Measurements from ENCODE around the gene OSMR.

OSMR gene

DNA sequence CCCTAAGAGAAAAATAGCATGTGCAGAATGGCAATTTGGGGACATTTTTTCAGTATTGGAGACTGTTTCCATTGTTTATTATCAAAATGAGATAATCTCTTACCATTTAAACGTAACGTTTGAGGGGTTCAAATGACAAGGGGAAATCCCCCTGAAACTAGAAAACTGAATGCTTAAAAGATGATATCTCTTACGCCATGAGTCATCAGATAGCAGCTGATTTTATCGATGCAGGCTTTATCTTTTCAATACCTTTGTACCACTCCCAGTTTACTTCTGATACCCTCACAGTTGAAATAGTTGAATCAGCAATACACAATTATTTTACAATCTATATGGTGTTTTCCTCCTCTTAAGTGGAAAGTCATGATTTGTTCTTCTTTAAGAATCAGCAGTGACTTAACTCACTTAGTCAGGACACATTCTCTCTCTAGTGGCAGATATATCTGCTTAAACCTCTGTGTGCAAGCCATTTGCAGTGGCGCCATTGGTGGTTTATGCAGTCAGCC is 29.2 kb downstream of the OSMR start:
- DNase-seq, result no peak

GRCh38 chr5:38878391-38879077 is 32.7 kb downstream of the OSMR start:
- DNase-seq, result no peak

- no peak for DNase-seq
Measured at GRCh38 chr5:38879078-38879460, 33.3 kb downstream of the OSMR start.

DNA sequence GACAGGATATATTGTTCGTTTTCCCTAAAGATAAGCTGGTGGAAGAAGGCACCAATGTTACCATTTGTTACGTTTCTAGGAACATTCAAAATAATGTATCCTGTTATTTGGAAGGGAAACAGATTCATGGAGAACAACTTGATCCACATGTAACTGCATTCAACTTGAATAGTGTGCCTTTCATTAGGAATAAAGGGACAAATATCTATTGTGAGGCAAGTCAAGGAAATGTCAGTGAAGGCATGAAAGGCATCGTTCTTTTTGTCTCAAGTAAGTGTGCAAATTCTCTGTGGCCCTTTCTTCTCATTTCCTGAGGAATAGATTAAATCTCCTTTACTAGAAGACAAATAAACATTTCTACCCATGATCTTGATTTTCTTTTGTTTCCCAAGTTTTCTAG is 38.0 kb downstream of the OSMR start:
- DNase-seq, result no peak

DNA sequence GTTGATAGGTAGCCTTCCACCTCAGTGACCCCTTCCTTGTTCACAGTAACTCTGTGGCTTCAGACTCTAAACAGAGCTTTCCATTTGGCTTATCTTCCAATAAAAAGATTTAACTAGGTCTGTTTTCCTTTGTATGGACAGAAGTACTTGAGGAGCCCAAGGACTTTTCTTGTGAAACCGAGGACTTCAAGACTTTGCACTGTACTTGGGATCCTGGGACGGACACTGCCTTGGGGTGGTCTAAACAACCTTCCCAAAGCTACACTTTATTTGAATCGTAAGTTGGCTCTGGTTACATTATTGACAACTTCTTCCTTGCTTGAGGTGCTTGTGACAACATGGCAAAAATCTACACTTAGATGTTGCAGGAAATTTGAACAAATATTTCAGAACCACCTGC is 39.4 kb downstream of the OSMR start:
- no peak for DNase-seq

DNA sequence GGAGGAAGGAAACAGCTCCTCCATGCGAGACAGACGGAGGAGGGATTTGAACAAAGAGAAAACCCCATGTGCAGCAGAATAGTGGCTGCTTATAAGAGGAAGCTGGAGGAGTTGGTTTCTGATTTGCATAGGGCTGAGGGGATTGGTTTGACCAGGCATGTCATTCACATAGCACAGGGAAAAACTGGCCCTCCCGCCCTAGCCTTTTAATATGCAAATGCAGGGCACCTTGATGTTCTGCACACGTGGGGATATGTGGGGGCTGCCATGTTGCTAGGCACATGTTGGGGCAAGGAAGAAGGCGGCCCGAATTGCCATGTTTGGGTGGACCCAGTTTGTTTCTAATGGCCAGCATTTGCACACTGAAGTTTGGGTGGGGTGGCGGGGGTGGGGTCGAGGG is 42.2 kb downstream of the OSMR start:
- DNase-seq, result no peak

DNA sequence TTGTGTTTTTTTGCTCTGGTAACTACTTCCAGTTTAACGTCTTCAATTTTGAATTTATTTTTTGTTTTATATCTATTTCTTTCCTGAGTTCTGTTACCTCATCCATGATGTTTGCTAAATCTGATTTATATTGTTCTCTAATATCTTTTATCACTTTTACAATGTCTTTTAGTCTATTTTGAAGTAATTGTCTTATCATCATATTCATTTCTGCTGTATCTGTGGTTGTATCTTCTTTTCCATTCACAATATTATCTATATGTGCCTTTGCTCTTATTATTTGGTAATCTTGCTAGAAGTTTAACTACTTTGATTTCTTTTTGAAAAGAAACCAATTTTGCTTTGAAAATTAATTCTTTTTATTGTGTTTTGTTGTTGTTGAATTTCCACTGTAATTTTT is 43.6 kb downstream of the OSMR start:
- DNase-seq, result no peak

GRCh38 chr5:38891563-38891962 is 45.8 kb downstream of the OSMR start:
- DNase-seq, result no peak

DNA sequence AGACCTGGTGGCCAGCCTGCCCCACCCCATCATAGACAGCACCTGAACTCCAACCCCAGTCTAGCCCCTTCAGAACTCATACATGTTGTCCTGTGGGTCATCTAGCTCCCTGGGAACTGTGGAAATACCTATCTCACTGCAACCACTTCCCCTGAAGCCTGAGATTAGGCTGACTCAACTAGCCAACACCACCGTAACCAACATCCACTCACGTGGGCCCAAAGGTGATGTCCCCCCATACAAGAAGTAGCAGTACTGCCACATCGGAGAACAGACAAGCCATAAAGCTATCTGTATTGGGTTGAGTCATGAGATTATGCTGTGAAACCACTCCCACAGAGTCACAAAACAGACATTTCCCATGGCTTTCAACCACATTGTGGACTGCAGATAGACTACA is 46.6 kb downstream of the OSMR start:
- DNase-seq, result no peak

GRCh38 chr5:38896760-38897159 is 50.9 kb downstream of the OSMR start:
- no peak for DNase-seq

- no peak for DNase-seq
Measured at GRCh38 chr5:38899936-38900335, 54.1 kb downstream of the OSMR start.

- no peak for DNase-seq
Measured at GRCh38 chr5:38905516-38905915, 59.7 kb downstream of the OSMR start.

GRCh38 chr5:38906503-38906902 is 60.7 kb downstream of the OSMR start:
- DNase-seq, result no peak

- no peak for DNase-seq
Measured at GRCh38 chr5:38911933-38912332, 66.1 kb downstream of the OSMR start.

GRCh38 chr5:38913714-38914113 is 67.9 kb downstream of the OSMR start:
- DNase-seq, result no peak

GRCh38 chr5:38916802-38917201 is 71.0 kb downstream of the OSMR start:
- DNase-seq, result no peak

- no peak for DNase-seq
Measured at GRCh38 chr5:38921174-38921573, 75.4 kb downstream of the OSMR start.

DNA sequence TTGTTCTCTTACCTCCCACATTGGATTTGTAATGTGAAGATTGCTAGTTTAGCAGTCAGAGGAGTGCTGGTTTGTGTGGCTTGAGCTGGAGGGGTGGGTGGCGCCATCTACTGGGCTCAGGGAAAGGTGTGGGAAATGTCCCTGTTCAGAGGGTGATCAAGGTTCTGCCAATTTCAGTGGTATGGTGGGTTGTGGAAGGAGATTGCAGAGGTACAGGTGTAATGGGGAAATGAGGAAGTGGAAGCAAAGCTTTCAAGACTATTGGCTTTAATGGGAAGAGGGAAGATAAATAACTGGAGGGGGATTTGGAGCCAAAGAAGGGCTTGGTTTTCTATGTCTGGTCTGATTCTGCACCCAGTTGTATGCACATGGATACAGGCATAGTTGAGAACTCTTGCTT is 76.4 kb downstream of the OSMR start:
- peak; percentile 43 for DNase-seq

DNA sequence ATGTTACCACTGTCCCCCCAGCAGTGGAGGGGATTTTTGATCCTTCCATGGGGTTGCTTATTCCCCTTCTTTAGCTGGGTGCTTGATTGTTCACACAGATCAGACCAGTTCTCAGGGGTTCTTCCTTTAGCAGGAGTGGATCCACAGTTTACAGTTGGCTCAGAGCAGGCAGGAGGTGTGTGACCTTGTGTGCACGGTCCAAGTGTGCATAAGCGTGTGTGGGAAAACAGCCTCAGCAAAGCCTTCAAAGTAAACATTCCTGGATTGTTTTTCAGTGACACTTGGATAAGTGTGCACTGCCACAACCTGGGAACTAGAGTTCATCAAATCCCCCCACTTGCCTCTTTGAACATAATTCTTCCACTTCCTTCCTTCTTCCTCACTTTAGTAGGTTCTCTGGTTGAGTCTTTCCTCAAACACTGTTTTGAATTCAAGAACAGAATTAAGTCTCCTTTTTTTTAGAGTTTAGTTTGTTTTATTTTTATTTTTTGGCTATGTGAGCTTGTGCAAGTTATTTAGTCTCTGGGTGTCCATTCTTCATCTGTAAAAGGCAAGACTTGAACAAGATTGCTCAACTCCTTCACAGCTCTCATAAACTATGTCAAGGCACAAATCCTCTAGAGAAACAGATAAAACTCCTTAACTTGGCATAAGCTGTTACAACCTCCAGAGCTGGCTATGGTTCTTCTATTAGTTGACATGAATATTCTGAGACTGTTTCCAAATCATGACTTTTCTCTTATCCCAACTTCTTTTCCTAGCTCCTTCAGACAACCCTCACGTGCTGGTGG is 78.0 kb downstream of the OSMR start:
- DNase-seq, result no peak

DNA sequence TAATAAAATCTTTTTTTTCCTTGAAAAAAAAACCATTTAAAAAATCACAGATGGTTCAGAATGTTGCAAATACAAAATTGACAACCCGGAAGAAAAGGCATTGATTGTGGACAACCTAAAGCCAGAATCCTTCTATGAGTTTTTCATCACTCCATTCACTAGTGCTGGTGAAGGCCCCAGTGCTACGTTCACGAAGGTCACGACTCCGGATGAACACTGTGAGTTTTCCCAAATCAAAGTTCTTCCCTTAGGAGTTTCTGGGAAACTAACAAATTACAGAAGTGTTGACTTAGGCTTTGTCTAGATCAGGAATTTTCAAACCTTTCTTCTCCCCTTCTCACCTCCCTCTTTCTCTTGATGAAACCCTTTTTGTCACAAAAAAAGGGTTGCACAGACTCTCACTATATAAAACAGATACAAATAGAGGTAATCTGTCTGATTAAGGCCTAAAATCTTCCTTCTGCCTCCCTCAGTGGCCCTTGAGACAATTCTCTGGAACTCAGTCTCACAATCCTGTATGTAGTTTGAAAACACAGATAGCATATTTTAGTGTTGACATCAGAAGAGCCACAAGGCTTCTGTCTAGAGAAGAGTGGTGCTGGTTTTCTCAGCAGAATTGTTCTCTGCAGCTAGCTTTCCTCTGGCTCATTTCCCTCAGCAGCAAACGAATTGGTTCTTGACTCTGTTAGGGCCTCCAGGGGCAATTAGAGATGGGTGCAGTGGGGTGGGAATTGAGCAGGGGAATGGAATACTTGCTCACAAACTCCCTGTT is 79.5 kb downstream of the OSMR start:
- DNase-seq, result no peak

DNA sequence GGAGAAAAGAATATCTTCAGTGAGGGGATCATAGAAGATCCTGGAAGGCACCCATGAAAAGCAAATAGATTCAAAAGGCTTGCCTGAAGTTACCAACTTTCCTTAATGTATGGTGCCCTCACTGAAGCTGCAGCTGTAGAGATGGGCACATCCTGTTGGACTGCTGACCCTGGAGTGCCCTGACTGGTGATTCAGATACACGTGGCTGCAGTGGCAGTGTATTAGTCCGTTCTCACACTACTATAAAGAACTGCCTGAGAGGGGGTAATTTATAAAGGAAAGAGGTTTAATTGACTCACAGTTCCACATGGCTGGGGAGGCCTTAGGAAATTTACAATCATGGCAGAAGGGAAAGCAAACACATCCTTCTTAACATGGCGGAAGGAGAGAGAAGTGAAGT is 80.3 kb downstream of the OSMR start:
- no peak for DNase-seq

- no peak for DNase-seq
Measured at GRCh38 chr5:38927470-38927869, 81.7 kb downstream of the OSMR start.

DNA sequence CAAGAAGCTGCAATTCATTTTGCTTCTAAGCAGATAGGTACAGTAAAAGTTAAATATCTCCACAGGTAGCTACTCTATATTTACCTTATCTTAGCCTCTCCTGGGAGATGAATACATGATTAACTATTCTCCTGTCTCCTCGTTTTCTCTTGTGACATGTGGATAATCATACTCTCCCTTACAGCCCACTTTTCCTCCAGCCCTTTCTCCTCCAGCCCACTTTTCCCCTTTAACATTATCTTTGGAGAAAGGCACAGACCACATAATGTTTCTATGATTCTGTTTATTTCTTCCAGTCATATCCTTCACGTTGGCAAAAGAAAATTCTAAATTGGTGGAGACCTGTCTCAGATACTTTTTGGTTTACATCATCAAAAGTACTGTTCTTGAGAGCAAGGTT is 84.0 kb downstream of the OSMR start:
- no peak for DNase-seq

- DNase-seq, result no peak
Measured at GRCh38 chr5:38931731-38932130, 85.9 kb downstream of the OSMR start.

All from activated CD4-positive, alpha-beta T cell treated with anti-CD3 and anti-CD28 coated beads, Interleukin-2, amount 50 U/mL, for 1 hour (primary cell).